ENCODE measurements around the gene SLC8A1.

Gene SLC8A1

DNA sequence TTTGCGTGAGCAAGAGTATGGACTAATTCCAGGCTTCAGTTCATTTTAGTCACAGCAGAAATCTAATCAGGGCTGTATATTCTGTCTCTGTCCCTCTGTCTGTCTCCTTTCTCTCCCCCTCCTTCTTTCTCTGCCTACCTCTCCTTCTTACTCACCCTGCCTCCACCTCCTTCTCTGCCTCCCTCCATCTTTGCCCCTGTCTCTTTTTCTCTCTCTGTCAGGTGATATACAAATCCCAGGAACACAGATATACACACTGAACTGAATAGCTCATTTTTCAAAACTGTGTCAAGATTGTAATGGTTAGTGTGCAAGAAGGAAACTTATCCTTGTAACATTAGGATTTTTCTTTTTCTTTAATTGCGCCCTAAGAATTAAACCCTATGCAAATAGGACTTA lies 32.5 kb downstream of the SLC8A1 start:
- no peak for DNase-seq

DNA sequence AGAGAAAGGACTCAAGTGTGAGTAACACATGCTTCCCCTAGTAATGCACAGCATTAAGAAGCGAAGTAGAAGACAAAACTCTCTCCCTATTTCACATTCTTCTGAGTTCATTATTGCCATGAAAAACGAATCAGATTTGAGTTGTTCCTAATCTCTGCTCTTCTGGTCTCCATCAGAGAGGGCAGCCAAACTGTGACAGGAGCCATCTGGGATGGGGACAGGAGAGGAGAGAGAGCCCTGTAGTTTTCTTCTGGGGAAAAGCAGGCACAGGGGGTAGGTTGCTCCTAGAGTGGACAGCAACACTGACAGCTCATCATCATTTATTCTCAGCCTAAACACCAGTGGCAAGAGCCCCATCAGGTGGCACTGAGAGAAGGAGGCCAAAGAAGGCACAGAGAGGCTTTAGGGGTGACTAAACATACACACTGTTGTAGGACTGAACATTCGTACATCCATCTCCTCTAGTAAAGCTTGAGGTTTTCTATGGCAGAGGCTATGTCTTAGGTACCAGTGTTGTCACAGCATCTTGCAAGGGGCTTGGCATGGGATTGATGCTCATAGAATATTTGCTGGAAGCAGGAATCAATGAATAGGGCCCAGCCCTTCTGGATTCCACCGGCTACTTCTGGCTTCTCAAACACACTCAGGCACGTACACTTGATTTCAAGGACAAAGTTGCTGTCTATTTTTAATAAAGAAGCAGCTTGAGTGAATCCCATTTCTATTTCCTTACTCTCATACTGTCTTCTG lies 33.1 kb downstream of the SLC8A1 start:
- DNase-seq: no peak

DNA sequence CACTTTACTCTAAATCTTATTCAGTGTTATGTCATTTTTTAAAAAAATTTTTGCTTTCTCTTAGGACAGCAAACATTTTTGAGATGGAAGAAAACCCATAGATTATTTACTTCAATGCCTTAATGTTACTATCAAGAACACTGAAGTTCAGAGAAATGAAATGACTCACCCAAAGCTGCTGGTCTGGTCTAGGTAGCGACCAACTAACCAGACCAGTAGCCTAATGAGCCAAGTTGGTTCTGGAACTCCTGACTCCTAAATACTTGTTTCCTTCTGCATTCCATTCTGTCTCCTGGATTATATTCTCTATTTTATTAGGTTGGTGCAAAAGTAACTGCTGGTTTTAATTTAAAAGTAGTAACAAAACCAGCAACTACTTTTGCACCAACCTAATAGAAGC lies 35.4 kb downstream of the SLC8A1 start:
- no peak for DNase-seq

DNA sequence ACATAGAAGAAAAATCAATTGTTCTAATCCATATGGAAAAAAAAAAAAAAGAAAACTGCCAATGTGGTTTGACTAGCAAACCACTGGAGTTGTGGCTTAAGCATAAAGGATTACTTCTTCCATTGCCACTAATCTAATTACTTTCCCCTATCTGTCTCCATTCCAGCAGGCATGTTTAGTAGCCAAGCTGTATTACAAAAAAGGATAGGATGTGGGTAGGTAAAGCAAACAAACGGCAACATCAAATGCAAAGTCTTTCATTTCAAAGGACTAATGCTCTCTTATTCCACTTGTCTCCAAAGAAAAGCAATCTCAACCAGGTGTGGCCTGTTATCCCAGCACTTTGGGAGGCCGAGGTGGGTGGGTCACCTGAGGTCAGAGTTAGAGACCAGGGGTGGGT lies 36.5 kb downstream of the SLC8A1 start:
- no peak for DNase-seq

DNA sequence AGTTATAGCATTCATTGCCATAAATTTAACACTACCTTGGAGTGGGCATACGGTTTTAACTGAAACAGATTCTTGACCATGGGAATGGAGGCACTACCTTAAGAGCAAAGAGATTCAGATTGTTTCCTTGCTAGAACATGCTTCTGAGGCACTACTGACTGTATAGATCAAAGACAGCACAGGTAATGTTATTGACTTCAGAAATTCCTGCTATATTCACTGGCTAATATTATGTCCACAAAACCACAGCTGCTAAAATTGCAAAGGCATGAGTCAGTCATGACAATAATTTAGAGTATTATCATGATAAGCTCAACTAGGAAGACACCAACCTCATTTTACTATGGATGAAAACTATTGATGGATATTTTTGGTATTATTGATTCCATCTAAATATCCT lies 39.4 kb downstream of the SLC8A1 start:
- DNase-seq: no peak

DNA sequence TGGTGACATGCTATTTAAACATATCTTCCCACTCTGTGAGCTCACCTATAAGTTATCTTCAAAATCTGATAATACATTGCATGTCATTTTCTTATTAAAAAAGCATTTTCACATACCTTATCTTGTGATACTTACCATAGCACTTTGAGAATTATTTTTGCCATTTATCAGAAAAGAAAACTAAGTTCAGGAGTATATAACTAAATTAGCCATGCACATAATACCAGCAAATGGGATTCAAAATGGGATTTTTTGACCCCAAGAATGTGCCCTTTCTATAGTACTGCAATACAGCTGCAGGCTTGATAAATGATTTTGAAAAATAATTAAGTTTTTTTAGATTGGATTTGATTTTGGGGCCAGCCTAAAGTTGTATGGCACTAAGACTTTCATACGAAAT lies 41.2 kb downstream of the SLC8A1 start:
- no peak for DNase-seq

DNA sequence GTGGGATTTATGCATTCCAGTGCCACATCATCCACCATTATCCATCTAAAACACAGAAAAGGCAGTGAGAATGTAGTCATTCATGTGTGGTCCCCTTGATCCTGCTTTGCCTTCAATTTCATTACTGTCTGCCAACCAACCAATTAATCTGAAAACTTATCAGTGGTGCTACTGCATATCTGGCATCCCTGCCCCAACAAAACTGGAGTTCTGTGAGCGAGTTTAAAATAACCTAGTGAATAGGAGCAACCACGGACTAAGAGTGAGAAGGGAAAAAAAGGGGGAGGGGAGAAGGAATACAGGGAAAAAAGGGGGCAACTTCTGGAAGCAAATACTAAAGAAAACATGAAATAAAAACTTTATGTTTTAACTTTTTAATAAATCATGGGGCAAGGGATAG lies 42.2 kb downstream of the SLC8A1 start:
- no peak for DNase-seq

DNA sequence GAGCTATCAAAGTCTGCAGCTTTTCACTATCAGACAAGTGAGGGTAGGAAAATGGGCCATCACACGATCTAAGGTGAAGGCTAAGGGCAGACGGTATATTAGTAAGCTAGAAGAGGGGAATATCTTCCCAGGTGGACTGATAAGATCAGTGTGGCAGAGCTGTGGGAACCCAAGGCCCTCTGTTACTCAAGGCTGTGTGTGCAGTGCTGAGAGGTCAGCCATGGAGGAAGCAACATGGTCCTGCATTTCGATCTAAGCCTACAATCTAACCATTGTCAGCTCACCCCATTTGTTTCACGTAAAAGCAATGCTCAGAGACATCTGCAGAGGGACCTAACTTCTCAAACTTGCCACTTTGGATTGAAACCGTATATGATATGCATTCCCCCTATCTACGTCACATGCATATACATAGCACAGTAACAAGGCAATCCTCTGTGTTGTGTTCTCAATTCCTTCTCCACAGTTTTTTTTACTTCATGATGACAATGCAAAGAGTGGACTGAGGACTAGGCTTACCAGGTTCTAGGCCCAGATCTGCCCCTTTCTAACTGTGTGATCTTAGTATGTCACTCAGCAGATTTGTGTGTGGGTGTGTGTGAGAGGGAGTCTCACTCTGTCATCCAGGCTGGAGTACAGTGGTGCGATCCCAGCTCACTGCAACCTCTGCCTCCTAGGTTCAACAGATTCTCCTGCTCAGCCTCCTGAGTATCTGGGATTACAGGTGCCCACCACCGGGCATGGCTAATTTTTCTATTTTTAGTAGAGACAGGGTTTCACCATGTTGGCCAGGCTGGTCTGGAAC lies 45.2 kb downstream of the SLC8A1 start:
- DNase-seq: no peak

DNA sequence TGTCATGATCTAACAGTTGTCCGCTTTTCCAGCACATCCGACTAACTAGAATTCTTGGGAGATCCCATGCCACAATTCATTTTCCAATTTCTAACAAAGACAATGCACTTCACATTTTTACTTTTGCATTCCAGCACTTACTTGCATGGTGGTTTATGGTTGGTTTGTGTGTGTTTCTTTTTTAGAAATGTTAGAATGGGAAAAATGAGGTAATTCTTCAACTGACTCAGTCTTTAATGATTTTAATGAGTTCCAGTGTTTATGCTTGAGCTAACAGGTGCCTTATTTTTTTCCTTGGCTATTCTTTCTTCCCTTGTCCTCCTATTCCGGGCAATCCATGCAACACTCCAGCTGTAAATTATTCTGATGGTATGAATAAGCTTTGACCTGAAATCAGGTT lies 46.4 kb downstream of the SLC8A1 start:
- no peak for DNase-seq

DNA sequence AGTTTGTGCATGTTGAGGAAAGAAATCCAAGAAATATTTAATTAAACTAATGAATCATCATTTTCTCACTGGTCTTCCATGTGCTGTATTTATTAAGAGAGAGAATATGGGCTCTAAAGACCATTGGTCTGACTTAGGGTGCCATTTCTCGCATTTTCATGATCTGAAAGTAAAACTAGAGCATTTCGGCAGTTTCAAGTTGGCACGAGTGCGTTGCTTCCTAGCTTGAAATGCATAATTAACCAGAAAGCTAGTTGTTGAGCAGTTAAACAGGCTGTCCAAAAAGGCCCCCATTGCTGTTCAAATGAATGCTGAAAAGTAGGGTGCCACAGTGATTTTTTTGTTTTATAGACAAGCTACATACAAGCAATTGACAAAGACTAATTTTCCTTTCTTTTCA lies 47.4 kb downstream of the SLC8A1 start:
- DNase-seq: no peak

DNA sequence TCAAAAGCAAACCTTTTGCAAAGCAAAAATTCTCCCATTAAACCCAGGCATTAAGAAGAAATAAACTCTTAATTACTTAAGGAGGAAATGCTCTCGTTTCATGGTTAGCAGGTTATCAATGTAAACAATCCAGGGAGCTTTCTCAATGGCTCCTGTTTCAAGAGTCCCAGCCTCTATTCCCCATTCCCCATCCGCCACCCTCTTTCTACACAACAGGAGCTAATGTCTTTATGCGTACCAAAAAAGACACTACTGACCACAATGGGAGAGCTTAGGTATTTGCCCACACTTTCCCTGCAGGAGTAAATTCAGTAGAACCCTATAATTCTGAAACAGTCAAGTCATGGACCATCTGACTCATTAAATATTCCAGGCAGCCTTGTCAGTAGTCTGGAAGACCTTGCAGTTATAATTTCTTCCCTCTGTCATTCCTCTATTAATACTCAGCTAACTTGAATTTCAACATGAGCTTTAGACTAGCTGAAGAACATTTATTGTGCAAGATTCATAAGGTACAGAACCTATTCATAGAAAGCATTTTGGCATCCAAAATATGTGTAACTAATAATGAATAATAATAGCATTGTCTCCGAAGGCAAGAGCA lies 48.6 kb downstream of the SLC8A1 start:
- no peak for DNase-seq

DNA sequence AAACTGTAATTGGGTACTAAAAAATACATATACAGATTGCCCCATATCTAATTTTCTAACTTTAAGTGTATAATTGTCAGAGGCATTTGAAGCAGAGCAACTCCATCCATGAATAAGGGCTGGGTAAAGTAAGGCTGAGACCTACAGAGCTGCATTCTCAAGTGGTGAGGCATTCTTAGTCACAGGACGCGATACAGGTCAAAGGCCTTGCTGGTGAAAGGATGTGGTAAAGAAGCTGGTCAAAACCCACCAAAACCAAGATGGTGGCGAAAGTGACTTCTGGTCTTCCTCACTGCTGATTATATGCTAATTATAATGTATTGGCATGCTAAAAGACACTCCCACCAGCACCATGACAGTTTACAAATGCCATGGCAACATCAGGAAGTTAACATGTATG lies 50.0 kb downstream of the SLC8A1 start:
- DNase-seq: no peak

DNA sequence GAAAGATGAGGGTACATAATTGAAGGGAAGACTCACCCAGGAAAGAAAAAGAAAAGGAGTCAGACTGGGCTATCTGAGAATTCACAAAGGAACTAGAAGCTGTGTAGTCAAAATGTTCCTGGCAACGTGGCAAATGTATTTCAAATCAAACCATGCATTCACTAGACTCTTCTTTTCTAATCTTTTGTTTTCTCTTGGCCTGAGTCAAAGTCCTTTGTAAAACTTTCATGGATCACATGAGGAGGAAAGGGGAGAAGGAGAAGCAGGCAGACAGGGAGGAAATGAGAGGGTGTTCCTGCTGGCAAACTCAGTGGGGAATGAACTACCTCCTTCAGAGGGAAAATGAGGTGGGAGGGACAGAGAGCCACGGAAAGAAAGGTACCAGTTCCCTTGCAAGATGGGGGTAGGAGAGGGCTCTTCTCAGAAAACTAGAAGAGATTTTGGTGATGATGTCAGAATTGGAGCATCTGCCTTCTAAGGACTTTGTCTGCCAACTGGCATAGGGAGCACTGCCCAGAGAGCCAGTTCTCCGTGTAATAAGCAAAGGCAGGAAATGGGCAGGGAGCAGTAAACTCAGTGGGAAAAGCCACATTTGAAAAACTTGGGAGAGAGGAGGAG lies 51.4 kb downstream of the SLC8A1 start:
- DNase-seq: no peak

DNA sequence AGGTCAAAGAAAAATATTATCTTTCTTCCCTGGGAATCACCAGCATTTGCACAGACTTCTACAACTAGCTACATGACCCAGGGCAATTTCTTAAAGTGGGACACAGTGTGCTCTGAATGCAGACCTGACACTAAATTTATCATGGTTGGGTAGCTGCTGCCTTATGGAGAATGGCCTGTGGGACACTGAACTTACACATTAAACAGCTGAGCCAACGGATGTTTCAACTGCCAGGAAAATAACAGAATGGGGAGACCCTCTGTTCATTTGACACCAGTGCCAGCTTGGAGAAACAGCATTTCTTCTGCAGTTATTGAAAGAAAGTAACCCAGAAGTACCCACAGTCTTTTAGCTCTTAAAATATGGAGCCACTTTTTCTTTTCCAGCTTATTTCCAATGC lies 54.1 kb downstream of the SLC8A1 start:
- DNase-seq: no peak

DNA sequence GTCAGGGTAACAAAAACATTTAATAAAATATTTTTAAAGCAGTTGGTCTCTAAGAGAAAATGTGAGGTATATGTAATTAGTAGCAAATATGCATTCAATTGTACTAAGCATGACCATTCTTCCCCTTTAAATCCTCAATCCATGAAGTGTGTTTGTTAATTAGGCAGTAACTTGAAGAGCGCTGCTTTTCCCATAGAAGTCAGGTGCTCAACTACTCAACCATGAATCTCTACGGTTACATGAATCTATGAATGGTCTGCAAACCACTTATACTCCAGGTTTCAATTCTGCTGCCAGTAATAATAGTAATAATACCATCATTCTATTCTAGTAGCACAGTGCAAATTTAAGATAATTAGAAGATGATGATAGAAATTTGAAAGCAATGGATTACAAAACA lies 55.8 kb downstream of the SLC8A1 start:
- no peak for DNase-seq

DNA sequence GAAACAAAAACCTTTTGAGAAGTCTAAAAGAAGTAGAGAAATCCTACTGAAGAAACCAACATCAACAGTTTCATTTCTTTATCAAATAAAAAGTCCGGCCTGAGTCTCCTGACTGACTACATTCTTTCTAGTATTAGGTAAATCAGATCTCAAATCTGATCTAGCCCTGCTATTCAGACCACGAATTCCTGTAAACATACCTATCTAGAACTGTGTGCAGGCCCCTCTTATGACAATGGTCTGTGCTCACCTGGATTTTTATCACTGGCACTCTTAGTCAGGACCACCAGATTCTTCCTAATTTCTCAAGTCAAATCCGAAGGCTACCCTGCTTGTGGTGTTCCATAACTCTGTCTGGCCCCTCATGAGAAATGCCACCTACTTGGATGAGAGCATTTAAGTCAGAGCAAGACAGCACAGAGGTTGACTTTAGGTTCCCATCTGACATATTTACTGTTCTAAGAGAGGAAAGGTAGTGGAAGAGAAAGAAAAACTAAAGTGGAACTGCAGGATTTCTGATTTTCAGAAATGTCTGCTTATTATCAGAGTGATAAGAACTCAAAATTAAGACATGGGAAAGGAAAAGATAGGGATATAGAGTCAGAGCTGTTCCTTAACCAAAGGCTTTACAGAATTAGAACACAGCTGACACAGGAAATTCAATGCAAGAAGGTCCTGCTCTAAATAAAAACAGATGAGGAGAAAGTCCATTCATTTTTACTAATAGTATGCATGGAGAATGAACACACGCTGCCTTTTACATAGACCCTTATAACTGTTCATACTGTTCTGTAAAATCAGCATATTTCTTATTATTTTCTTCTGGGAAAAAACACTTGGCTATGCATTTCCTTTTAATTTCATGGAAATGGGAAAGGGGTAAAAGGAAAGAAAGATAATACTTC lies 56.5 kb downstream of the SLC8A1 start:
- no peak for DNase-seq

DNA sequence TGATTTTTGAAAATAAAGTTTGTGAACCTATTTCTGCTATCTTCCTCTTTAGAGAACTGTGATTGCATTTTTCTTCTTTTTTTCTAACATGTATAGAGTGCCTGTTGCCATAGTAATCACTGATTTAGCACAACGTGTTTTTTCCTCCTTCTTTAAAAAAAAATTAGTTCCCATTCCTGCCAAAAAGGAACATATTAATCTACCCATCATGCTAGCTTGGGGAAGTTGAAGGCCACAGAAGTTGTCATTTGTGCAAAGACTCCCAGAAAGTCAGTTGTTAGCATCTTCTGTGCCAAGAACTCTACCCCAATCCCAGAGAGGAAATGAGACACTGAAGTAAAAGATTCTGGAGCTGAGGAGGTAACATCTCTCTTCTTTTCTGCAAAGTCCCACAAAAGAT lies 57.3 kb downstream of the SLC8A1 start:
- no peak for DNase-seq

DNA sequence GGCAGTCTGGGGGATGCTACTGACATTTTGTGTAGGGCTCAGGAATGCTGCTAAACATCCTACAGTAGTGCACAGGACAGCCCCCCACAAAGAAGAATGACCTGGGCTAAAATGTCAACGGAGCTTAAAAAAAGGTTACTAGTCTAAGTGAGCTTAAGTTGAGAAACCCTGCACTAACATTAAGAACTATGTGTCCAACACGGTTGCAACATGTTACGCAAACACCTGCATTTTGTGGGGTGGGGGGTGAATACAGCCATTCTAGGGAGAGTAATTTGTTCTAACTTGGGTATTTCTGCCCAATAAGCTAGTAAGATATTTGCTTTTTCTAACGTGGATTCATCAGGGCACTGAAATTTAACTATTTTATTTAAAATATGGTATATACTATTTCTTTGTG lies 57.9 kb downstream of the SLC8A1 start:
- no peak for DNase-seq

DNA sequence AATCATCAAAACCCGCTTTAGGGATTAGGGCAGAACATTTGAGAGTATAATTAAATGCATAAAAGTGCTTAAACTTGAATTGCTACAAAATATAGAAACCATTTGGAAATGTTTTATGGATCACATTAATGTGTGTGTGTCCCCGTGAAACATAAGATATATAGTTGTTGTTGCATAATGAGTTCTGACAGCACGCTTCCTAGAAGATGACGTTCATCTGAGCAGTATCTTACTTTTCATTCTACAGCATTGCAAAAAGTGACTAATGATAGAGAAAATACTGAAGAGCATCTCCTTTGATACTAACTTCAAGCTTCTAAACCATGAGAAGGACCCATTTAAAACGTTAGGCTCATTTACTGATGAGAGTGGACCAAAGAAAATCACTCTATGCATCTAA lies 63.7 kb downstream of the SLC8A1 start:
- DNase-seq: no peak

DNA sequence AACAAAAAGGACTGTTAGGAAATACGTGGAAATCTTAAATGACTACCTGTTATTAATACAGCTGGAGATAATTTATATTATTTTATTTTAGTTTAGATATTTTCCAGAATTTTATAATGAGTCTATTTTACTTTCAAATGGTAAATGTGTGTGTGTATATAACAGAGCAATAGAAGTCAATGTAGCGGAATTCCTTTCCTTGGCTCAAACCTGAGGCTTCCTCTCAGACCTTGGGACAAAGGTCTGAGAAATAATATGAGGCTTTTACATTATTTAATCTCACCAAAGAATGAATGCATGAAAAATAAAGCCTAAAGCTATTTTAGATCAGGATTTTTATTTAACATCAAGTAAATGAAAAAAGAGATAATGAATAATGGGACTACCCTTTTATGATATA lies 65.7 kb downstream of the SLC8A1 start:
- no peak for DNase-seq

DNA sequence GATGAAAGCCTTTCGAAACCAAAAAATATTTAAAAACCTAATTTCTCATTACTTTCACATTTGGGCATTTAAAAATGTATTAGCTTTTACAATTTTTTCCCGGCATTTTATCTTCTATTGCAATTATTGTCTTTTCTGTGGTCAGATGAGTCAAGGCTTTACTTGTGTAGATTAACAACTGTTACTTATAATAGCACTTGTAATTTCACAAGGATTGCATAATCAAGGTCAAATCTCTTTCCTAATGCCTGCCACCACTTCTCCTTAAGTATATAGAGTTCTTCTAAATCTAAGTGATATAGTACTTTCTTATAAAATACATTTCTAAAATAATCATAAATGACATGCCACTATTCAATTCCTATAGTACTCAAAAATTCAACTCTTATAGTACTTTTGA lies 67.2 kb downstream of the SLC8A1 start:
- DNase-seq: no peak

DNA sequence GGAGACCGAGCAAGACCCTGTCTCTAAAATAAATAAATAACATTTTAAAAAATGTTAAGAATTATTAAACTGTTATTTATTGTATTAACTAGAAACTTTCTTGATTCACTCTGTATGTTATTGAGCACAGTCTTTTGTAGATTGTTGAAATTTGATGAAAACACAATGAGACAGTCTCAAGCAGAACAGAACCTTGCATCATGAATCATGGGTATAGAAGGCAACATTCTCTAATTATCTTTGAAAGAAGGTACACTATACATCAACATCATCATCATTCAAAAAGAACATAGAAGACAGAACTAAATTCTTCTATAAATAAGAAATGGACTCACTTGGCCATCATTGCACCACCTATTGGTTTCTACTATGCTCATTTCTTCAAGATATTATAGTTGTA lies 67.7 kb downstream of the SLC8A1 start:
- DNase-seq: no peak

DNA sequence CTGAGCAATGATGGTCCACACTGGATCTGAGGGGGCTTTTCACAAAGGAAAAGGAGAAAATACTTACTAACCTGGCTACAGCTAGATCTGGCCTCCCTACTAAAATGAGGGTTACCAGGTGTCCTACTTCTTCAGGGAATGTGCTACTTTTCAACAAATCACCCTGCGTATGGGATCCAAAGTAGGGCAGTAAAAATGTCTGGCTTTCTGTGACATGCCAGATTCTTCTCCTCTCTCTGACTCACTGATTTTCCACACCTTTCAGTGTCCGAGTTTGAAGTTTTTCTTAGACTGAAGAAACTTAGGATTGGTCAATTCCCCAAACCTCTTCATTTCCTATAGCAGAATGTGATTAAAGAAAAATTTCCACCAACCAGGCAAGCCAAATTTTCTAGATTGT lies 71.2 kb downstream of the SLC8A1 start:
- no peak for DNase-seq

Measured in activated effector memory CD4-positive, alpha-beta T cell treated with Interleukin-2 at 50 U/mL for 16 hours (primary cell).